GM12891 (cell line): Measurements from ENCODE around the gene ETV6.

Experiments used
- PAX5 ChIP-seq: IDR thresholded peaks from 2 replicates; pipeline ENCODE4 v1.6.1; 2011; ENCODE audit warnings: low read length, moderate library complexity, mild to moderate bottlenecking; ENCODE audit not compliant: insufficient read depth, severe bottlenecking
- POLR2A ChIP-seq: IDR thresholded peaks from 2 replicates; pipeline ENCODE4 v1.6.1; 2011; ENCODE audit warnings: low read depth, low read length, control low read depth
- POLR2AphosphoS5 ChIP-seq: IDR thresholded peaks from 2 replicates; pipeline ENCODE4 v1.6.1; 2011; ENCODE audit warnings: low read depth, low read length, control low read depth
- TAF1 ChIP-seq: IDR thresholded peaks from 2 replicates; pipeline ENCODE4 v1.6.1; 2011; ENCODE audit warnings: low read depth, low read length, control low read depth

GRCh38 chr12:11804130-11804529 lies 154.7 kb downstream of the ETV6 start:
- no peak for TF ChIP-seq TAF1
- TF ChIP-seq POLR2A: no peak
- TF ChIP-seq PAX5: no peak
- no peak for TF ChIP-seq POLR2AphosphoS5
